NB4 (cell line): ENCODE data around the gene CCDC97.

Experiments used
- CTCF ChIP-seq: IDR thresholded peaks from one replicate; pipeline ENCODE4 v1.5.1; 2012; ENCODE audit warnings: low read depth, low read length
- MAX ChIP-seq: IDR thresholded peaks from 2 replicates; pipeline ENCODE4 v1.6.1; 2011; ENCODE audit warnings: low read depth, low read length
- POLR2A ChIP-seq: IDR thresholded peaks from 2 replicates; pipeline ENCODE4 v1.6.1; 2011; ENCODE audit warnings: mild to moderate bottlenecking; ENCODE audit not compliant: insufficient read length; ENCODE audit errors: extremely low read depth

GRCh38 chr19:41354343-41354953 lies 44.5 kb downstream of the CCDC97 start:
- TF ChIP-seq CTCF (no peak), POLR2A (no peak), MAX (no peak)
